Mesenchymal stem cell (in vitro differentiated cells and primary cell): ENCODE measurements around the gene RHOF.
A peak's percentile ranks its signal among the peaks of the same experiment; 100 is the strongest.
"Not testable (repeated sequence)": the region's sequence is repeated elsewhere in the genome, so short reads cannot be mapped to it uniquely, and the experiment has no call there.

Experiments
- DNase-seq: peaks from one replicate; pipeline ENCODE4 v3.0.0-alpha.2; 2013
- H2AFZ ChIP-seq: one replicate; pipeline ENCODE4 v1.6.1; 2013; ENCODE audit warnings: low read depth, mild to moderate bottlenecking, control low read depth, inconsistent platforms, low read length, moderate library complexity
- H2AK5ac ChIP-seq: 2 replicates; pipeline ENCODE4 v1.6.1; 2013; ENCODE audit warnings: low read length, moderate library complexity, mild to moderate bottlenecking, inconsistent platforms; ENCODE audit not compliant: severe bottlenecking
- H2BK120ac ChIP-seq: one replicate; pipeline ENCODE4 v1.6.1; 2013; ENCODE audit warnings: low read depth, mild to moderate bottlenecking, inconsistent platforms, low read length, moderate library complexity
- H2BK12ac ChIP-seq, 2 experiments: one replicate each; pipeline ENCODE4 v1.6.1; 2013; ENCODE audit warnings: inconsistent platforms in 2 of 2, low read length in 2 of 2, mild to moderate bottlenecking in 2 of 2, moderate library complexity in 2 of 2, control low read depth in 1 of 2
- H2BK15ac ChIP-seq: one replicate; pipeline ENCODE4 v1.6.1; 2013; ENCODE audit warnings: mild to moderate bottlenecking, low read depth, inconsistent platforms; ENCODE audit not compliant: poor library complexity, severe bottlenecking
- H2BK5ac ChIP-seq: 2 replicates; pipeline ENCODE4 v1.6.1; 2013; ENCODE audit warnings: low read depth, mild to moderate bottlenecking, low read length, control low read depth, inconsistent platforms; ENCODE audit not compliant: poor library complexity, severe bottlenecking
- H3K14ac ChIP-seq, 2 experiments: one replicate each; pipeline ENCODE4 v1.6.1; 2013; ENCODE audit warnings: inconsistent platforms in 2 of 2, low read length in 2 of 2, control low read depth in 1 of 2, mild to moderate bottlenecking in 1 of 2, moderate library complexity in 1 of 2
- H3K18ac ChIP-seq, 2 experiments: one replicate each; pipeline ENCODE4 v1.6.1; 2013; ENCODE audit warnings: inconsistent platforms in 2 of 2, low read length in 2 of 2, control low read depth in 1 of 2, low read depth in 1 of 2, mild to moderate bottlenecking in 1 of 2
- H3K23ac ChIP-seq, 2 experiments: one replicate each; pipeline ENCODE4 v1.6.1; 2013; ENCODE audit warnings: inconsistent platforms in 2 of 2, low read length in 2 of 2, mild to moderate bottlenecking in 2 of 2, moderate library complexity in 2 of 2, control low read depth in 1 of 2
- H3K27ac ChIP-seq: 2 replicates; pipeline ENCODE4 v1.5.1; 2013; ENCODE audit warnings: mild to moderate bottlenecking, moderate library complexity, low read length, control low read depth, inconsistent platforms; ENCODE audit not compliant: poor library complexity, severe bottlenecking
- H3K27me3 ChIP-seq, 2 experiments: 2 replicates each; pipeline versions ENCODE4 v1.6.1 to v1.7.0; 2013; ENCODE audit warnings: low read length in 2 of 2, mild to moderate bottlenecking in 2 of 2, moderate library complexity in 2 of 2, control low read depth in 1 of 2, inconsistent platforms in 1 of 2; ENCODE audit not compliant: control insufficient read depth in 1 of 2, insufficient read depth in 1 of 2
- H3K36me3 ChIP-seq, 2 experiments: 2 replicates each; pipeline versions ENCODE4 v1.6.1 to v1.7.0; 2013; ENCODE audit warnings: low read length in 2 of 2, control low read depth in 1 of 2, inconsistent platforms in 1 of 2, low read depth in 1 of 2, mild to moderate bottlenecking in 1 of 2; ENCODE audit not compliant: insufficient read depth in 2 of 2, control insufficient read depth in 1 of 2
- H3K4ac ChIP-seq, 2 experiments: one replicate each; pipeline ENCODE4 v1.6.1; 2013; ENCODE audit warnings: inconsistent platforms in 2 of 2, low read length in 2 of 2, mild to moderate bottlenecking in 2 of 2, moderate library complexity in 2 of 2, control low read depth in 1 of 2, low read depth in 1 of 2
- H3K4me1 ChIP-seq: 2 replicates; pipeline ENCODE4 v1.6.1; 2013; ENCODE audit warnings: low read depth, low read length, control low read depth; ENCODE audit not compliant: control insufficient read depth, insufficient read depth
- H3K4me2 ChIP-seq: 2 replicates; pipeline ENCODE4 v1.6.1; 2013; ENCODE audit warnings: low read length, mild to moderate bottlenecking, inconsistent platforms; ENCODE audit not compliant: poor library complexity, severe bottlenecking
- H3K4me3 ChIP-seq, 2 experiments: 2 replicates each; pipeline versions ENCODE4 v1.5.1 to v1.7.0; 2013; ENCODE audit warnings: low read length in 2 of 2, mild to moderate bottlenecking in 2 of 2, control low read depth in 1 of 2, low read depth in 1 of 2; ENCODE audit not compliant: insufficient read depth in 1 of 2
- H3K79me1 ChIP-seq: replicated peaks from 2 replicates; pipeline ENCODE4 v1.6.1; 2013; ENCODE audit warnings: mild to moderate bottlenecking, control low read depth, low read length, inconsistent platforms; ENCODE audit not compliant: poor library complexity, severe bottlenecking
- H3K9ac ChIP-seq: 2 replicates; pipeline ENCODE4 v1.7.0; 2013; ENCODE audit warnings: mild to moderate bottlenecking, low read length, moderate library complexity
- H3K9me3 ChIP-seq: 2 replicates; pipeline ENCODE4 v1.7.0; 2013; ENCODE audit warnings: mild to moderate bottlenecking, low read length; ENCODE audit not compliant: control insufficient read depth
- H4K8ac ChIP-seq: one replicate; pipeline ENCODE4 v1.6.1; 2013; ENCODE audit warnings: inconsistent platforms, mild to moderate bottlenecking, low read length, moderate library complexity
- H4K91ac ChIP-seq: one replicate; pipeline ENCODE4 v1.6.1; 2013; ENCODE audit warnings: mild to moderate bottlenecking, low read length, inconsistent platforms
- WGBS: methylation state at CpG from one replicate; pipeline ENCODE4 v1.1.7; 2013; ENCODE audit warnings: mixed read lengths; 5-methylcytosine and 5-hydroxymethylcytosine counted together

Gene RHOF

GRCh38 chr12:121792607-121793439 is 665 bp downstream of the RHOF start:
- Histone ChIP-seq H4K91ac (peak overlapping the region; percentile 79), H3K4me1 (peaks cover 73% of the 10 kb centered on the region), H3K18ac (peak overlapping the region; percentile 16 to 94)

DNA sequence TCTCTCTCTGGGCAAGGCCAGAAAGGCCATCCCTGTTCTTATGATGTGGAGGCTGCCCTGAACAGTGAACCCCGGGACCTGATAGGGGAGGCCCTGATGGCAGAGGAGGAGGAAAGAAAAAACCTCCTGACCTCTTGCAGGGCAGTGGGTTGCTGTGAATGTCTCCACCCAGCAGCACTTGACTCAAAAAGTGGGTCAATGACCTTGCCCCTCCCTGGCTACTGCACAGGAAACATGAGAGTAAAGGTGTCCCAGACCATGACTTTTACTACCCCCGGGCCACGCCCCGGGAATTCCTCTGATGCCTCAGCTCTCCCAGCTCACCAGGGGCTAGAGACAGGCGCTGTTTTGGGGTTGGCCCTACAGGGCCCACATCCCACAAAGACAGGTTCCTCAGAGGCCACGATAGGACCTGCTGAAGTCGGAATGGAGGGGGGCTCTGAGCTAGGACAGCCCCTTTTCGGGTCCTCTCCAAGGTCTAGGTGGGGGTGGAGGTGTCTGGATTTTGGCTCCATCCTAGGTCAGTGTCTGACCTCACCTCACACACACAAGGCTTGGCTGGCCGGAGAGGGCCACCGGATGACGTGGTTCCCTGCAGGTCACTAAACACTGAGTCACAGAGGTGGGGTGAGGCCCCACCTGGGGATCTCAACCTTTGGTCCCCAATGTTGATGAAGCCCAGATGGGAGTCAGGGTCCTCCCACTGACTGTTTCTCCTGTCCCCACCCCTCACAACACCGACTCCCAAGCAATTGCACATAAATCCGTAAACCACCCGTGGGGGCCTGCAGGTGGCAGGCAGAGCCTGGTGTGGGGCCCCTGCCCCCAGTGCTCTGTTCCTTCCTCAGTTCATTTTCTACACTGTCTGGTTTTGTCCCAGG is 1.6 kb downstream of the RHOF start:
- Histone ChIP-seq H3K79me1 (peaks cover 34% of the 10 kb centered on the region), H2BK120ac (no peak overlapping the region), H4K91ac (no peak overlapping the region), H3K14ac (no peak overlapping the region), H3K27ac (no peak overlapping the region), H2BK5ac (no peak overlapping the region), H2AK5ac (peak overlapping the region; percentile 40), H4K8ac (no peak overlapping the region), H2BK15ac (peak overlapping the region; percentile 6), H3K4me3 (no peak overlapping the region), H3K9me3 (no peaks in the 10 kb centered on the region), H3K4me2 (peak overlapping the region; percentile 88), H2AFZ (no peak overlapping the region), H2BK12ac (no peak overlapping the region), H3K23ac (no peak overlapping the region), H3K18ac (no peak overlapping the region), H3K4ac (no peak overlapping the region), H3K36me3 (peaks cover 7 to 44% of the 10 kb centered on the region in 2 experiments), H3K27me3 (no peaks in the 10 kb centered on the region), H3K9ac (no peak overlapping the region), H3K4me1 (peaks cover 67% of the 10 kb centered on the region)
- DNase-seq = no peak
- 89% methylated on average over 14 of the region's 14 CpGs for WGBS

More at GRCh38 chr12:121792607-121793439, 665 bp downstream of the RHOF start:
- peak overlapping the region; percentile 15 to 90 for H3K4ac ChIP-seq
- peak overlapping the region in 1 of 2 experiments; percentile 69 for H3K14ac ChIP-seq
- 23% methylated on average over 27 of the region's 48 CpGs for WGBS
- H2BK15ac ChIP-seq = no peak overlapping the region
- no peaks in the 10 kb centered on the region for H3K27me3 ChIP-seq
- no peaks in the 10 kb centered on the region for H3K9me3 ChIP-seq
- H3K27ac ChIP-seq = peak overlapping the region; percentile 14
- H3K4me2 ChIP-seq = peak overlapping the region; percentile 88
- peak overlapping the region; percentile 76 for H4K8ac ChIP-seq
- peak overlapping the region; percentile 75 to 78 for H3K4me3 ChIP-seq
- H2BK12ac ChIP-seq = peak overlapping the region in 1 of 2 experiments; percentile 47
- peaks cover 33% of the 10 kb centered on the region for H3K79me1 ChIP-seq
- peak overlapping the region; percentile 81 for H2AFZ ChIP-seq
- peaks cover 7 to 46% of the 10 kb centered on the region in 2 experiments for H3K36me3 ChIP-seq
- no peak overlapping the region for H2BK120ac ChIP-seq
- no peak overlapping the region for H2AK5ac ChIP-seq
- H2BK5ac ChIP-seq = no peak overlapping the region
- H3K23ac ChIP-seq = peak overlapping the region in 1 of 2 experiments; percentile 77
- peak; percentile 31 for DNase-seq
- H3K9ac ChIP-seq = peak overlapping the region; percentile 99

GRCh38 chr12:121790785-121791184 is 2.7 kb downstream of the RHOF start:
- not testable (repeated sequence) for H3K4me2 ChIP-seq, H2AFZ ChIP-seq, H3K27ac ChIP-seq, H2BK15ac ChIP-seq, H3K23ac ChIP-seq, DNase-seq, H2BK120ac ChIP-seq, H2BK12ac ChIP-seq, H3K4me3 ChIP-seq, H3K18ac ChIP-seq, H2AK5ac ChIP-seq, H2BK5ac ChIP-seq, H3K9me3 ChIP-seq, H3K9ac ChIP-seq, H3K27me3 ChIP-seq, H4K8ac ChIP-seq, H3K4ac ChIP-seq, H3K14ac ChIP-seq
- peak overlapping the region; percentile 29 for H4K91ac ChIP-seq
- peaks cover 31% of the 10 kb centered on the region for H3K79me1 ChIP-seq
- peaks cover 7 to 40% of the 10 kb centered on the region in 2 experiments for H3K36me3 ChIP-seq
- H3K4me1 ChIP-seq = peaks cover 63% of the 10 kb centered on the region
- WGBS = 98% methylated on average over 8 of the region's 8 CpGs
